ENCODE results near the gene MYMK. TPM values are rescaled to one million over a fixed set of nuclear protein-coding genes. Genes with fewer than 3 reads are reported as not detected.

The MYMK gene
- total and polyA plus RNA-seq, 2 of the 8 experiments (the other 6 are each of a cell fraction or from before 2014, with no cell fraction given) = not detected

DNA sequence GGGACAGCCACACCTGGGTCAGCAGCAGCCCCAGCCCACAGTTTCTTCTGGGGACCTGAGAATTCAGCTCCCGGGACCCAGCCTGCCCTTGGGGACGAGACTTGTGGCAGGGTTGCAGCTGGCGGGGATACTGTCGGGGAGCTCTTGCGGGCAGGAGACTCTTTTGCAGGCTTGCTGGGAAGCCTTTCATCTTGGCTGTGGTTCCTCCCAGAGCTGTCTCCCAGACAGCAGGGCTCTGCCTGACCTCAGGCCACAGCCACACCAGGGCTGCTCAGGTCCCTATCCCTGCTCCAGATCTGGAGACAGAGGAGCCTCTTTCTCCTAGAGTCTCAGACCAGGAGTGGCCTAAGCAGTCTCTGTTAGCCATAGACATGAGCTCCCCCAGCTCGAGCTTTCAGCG lies 4.7 kb upstream of the MYMK start (continued):
- no peak for TF ChIP-seq EZH2 (IDR thresholded peaks at IDR 0.05; ENCODE audit: low read depth, low read length, severe bottlenecking)
- no peak for TF ChIP-seq SIN3A (conservative IDR thresholded peaks at IDR 0.05 in 1 of 2, IDR thresholded peaks at IDR 0.05 in 1 of 2; ENCODE audit: low read depth in 1 of 2, low read length in 2 of 2)
- no peak for TF ChIP-seq YY1 (IDR thresholded peaks at IDR 0.05; ENCODE audit: low read depth, low read length)
- no peak for TF ChIP-seq SP1 (IDR thresholded peaks at IDR 0.05; ENCODE audit: low read depth, low read length)
- no peak for TF ChIP-seq KDM1A (IDR thresholded peaks at IDR 0.05; ENCODE audit: borderline replicate concordance, low read length)
- no peak for TF ChIP-seq SP2 (IDR thresholded peaks at IDR 0.05; ENCODE audit: low read length)
- no peak for TF ChIP-seq MAFK (IDR thresholded peaks at IDR 0.05; ENCODE audit: low read depth, low read length)
- no peak for TF ChIP-seq CTCF (IDR thresholded peaks at IDR 0.05; ENCODE audit: control extremely low read depth in 1 of 3, insufficient read depth in 1 of 3, low read depth in 1 of 3, low read length in 3 of 3)
- TF ChIP-seq SIX5 (IDR thresholded peaks at IDR 0.05; ENCODE audit: low read depth, low read length) = no peak
